HG02973 (cell line): ENCODE data around the gene CELF2.

Experiments
- ATAC-seq: cut with Tn5 transposase; IDR thresholded peaks from one replicate; pipeline ENCODE4 v1.9.1; 2021; ENCODE audit warnings: moderate library complexity; ENCODE audit not compliant: unreplicated experiment

Gene CELF2

DNA sequence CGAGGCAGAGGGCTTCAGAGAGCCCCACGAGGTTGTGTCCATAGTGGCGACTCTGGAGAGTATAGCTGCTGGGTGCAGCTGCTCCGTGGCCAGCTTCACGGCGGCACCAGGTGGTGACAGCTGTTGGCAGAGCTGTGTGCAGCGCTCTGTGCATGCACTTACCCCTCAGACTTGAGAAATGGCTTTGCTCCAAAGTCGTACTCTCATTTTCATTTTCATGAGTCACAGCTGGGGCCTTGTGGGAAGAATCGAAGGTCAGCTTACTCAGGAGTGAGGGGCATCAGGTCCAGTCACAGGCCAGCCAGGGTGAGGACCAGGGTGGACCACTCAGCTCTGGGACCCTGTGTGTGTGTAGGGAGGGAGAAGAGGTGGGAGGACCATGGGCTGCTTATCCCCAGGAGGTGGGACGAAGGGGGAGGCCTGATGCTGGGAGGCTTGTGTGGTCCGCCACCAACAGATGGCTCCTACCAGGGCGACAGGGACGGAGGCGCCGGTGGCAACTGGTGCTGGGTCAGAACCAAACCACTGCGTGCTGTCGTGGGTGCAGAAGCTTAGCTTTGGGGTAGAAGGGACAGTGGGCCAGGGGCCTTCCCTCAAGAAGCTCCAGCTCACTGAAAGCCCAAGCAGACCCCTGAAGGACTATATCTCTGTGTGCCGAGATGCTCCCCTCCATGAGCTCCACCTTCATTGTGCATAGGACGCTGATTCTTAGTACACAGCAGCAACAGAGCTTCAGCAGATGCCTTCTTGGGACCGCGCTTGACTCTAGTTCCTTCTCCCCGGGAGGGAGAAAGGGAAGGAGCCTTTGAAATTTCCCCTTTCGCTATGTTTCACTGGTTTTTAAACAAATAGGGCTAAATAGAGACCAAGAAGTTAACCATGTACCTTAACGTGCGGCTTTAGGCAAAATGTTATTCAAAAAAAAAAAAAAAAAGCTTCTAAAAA, 225.0 kb downstream of the CELF2 start:
- ATAC-seq: peak; percentile 56

DNA sequence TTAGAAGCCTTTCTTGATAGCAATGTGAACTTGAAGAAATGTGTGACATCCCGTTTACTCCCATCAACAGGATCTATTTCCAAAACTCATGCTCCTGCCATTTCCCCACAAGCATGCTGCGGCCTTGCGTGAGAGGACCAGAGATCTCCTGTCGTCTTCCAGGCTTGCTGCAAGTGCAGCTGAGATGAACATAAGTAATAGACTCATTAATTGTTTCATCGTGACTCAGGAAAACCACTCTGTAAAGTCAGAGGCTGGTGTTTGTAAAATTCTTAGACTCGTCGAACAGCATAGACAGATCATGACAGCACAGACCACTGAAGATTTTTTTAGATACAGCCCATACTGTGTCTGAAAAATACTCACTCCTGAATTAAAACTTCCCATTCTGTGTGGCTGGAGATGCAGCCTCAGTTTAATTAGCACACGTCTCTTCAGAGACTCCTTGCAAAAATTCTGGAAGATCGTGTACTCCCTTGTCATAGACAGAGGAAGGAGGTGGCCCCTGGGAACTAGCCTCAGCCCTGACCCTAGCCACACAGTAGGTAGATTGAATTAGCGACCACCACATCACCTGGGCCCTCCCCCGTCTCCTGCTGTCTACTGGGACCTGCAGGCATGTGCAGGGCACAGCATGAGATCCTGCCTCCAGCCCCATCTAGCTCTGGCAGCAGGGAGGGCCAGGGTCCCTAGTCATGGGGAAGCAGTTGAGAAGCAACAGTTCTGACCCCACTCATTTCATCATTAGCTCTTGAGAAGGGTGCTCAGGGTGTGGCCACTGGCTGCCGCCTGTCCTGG, 226.0 kb downstream of the CELF2 start:
- no peak for ATAC-seq

GRCh38 chr10:11245095-11245479, 227.4 kb downstream of the CELF2 start:
- peak; percentile 7 for ATAC-seq

GRCh38 chr10:11245510-11245909, 227.8 kb downstream of the CELF2 start:
- ATAC-seq: peak; percentile 53

DNA sequence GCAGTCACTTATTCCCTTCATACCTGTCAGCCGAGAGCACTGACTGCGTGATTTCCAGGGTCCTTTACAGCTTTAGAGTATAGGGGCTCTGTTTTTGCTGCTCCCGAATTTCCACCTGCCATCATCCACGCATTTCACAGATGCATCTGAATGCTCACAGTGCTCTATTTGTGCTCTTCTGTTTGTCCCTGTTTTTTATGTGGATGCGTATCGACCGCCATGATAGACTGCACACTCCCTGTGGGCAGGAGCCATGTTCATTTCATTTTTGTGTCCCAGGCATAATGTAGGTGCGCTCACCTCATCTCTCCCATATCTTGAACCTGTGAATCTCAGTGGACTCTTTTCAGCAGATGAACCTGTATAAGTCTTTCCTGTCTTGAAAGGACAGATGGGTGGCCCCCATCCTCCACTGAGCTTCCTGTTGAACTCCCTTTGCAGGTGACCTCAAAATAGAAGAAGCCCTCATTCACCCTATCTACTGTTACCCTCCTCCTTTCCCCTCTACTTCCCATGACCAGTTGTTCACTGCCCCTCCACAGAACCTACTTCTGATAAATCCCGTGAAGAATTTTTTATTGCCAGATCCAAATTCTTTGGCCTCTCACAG, 228.4 kb downstream of the CELF2 start:
- no peak for ATAC-seq

- ATAC-seq: no peak
Observed at GRCh38 chr10:11246752-11247467, 229.2 kb downstream of the CELF2 start.

DNA sequence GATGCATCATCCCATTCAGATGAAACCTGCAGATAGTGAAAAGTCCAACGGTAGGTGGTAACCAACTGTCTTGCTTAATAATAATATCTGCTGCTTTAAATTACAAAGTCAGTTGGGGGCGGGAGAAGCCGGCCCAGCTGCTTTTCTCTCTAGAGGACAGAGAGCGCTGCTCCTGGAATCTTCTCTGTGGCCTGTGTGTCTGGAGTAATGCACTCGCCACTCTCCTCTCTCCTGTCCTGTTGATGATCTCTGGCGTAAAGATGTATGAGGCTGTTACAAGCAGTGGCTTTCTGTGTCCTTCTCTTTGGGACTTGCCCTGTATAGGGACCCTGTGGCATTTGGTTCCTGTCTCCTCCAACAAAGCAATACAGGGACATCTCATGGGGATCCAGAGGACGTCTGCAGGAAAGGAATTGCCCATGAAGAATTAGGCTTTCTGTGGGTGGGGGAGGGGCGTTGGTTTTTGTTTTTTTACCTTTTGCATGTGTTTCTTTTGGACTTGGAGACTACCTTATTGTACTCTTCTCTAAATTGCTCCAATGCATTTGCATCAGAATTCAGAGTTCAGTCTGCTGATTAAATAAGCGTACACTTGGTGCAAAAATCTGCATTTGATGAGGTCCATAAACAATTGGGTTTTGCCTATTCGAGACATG, 231.6 kb downstream of the CELF2 start:
- ATAC-seq: no peak

- ATAC-seq: no peak
Observed at GRCh38 chr10:11249808-11250195, 232.1 kb downstream of the CELF2 start.

DNA sequence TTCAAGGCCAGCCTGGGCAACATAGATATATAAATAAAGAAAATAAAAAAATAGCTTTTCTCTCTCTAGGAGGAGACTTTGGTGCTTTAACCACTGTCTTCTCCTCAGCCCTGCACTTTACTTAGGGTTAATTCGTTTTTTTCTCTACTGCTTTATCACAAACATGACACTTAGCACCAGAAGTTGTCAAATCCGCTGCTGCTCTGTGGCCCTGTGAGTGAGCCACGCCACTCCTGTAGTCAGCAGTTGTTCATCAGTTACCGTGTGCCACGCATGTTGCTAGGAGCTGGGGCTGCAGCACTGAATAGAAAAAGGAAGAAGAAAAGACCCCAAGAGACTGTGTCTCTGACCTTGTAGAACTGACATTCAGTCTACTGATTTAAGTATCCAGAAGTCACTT, 232.6 kb downstream of the CELF2 start:
- no peak for ATAC-seq

GRCh38 chr10:11252887-11253286, 235.2 kb downstream of the CELF2 start:
- ATAC-seq: no peak

DNA sequence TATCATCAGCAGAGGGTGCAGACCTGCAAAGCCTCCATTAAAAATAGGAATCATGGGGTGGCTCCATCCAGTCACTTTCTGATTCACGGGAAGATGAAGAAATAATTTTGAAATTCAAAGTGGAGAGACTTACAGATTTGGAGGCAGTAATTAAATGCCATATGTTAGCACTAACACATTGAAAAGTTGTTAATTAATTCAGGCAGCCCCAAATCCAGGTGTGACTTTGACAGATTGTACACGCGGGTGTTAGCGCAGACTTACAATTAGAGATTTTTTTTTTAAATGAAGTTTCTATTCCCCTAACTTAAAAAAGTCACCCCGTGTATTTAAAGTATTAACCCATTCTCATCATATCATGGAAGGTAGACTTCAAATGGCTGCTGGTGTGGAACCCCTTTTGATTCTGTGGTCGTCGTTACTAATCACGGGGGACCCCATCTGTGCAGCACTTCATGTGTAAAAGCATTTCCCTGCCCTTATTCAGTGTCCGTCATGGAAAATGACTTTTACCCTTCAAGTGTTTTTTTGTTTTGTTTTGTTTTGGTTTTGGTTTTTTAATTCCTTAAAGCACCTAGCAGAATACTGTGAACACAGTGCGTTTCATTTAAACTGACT, 235.8 kb downstream of the CELF2 start:
- ATAC-seq: no peak

DNA sequence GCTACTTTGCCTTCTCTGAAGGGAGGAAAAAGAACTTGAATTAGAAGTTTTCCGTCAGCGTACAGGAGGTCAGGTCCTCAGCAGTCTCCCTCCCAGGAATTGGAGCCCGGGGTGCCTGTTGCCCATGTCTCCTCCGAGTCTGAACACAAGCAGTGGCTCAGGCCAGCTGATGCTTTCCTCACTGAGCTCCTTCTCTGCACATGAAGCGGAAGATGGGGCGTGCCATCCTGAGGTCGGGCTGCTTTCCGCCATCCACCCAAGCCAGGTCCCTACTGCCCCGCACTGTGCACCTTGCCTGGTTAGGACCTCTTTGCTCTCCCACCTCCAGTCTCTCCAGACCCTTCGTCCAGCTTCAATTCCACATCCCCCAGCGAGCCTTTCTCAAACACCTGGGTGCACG, 237.5 kb downstream of the CELF2 start:
- no peak for ATAC-seq

GRCh38 chr10:11255796-11256444, 238.2 kb downstream of the CELF2 start:
- ATAC-seq: no peak

DNA sequence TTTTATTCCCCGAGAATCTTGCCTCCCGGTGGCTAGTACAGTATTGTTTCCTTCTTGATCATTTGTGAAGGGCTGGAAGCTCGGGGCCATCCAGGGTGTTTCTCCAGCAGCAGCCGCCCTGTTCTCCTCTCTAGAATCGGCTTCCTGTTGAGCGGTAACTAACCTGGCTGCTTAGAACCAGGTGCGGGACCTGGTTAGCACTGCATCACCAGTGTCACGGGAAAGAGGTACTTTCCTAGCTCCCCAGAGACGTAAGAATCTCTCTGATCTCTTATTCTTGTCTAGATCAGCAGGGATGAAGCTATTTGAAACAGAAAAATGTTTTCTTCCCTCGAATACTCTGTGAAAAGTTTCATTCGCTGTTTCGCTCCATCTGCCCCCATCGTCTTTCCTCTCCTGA, 239.2 kb downstream of the CELF2 start:
- no peak for ATAC-seq

DNA sequence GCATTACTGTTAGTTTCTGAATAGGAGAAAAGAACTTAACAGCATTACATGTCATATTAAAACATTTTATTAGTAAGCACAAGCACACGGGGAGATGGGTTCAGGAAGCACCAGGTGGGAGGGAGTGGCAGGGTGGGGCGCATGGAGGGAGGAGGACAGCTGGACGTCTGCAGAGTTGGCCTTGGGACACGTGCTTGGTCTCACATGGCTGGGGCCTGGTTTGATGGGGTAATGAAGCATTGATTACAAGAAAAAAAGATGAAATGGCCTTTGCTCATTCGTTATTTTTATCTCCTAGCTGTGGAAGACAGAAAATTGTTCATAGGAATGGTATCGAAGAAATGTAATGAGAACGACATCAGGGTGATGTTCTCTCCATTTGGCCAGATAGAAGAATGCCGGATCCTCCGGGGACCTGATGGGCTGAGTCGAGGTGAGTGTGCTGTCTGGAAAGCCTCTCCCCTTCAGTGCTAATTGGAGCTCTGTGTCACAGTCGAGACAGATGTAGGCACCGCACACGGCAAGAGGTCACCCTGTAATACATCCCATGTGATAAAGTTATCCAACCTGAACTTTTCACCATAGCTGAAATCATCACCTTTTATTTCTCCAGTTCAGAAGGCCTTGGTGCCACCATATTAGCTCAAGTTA, 239.9 kb downstream of the CELF2 start:
- ATAC-seq: no peak

DNA sequence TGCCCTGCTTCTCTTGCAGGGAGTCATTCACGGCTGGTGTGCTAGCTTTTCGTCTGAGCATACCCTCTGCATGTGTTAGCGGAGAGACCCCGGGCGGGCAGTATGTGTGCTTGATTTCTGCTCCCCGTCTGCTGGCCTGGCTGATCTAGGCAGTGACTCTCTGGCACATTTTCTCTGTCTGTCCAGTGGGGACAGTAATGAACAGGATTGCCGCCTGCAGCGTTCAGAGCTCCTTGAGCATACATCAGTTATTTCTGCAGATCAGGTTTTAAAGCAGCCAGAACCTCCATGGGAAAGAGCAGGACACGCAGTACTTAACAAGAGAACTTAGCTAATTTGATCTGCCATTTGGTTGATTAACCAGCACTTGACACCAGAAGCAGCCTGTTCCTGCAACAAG, 242.5 kb downstream of the CELF2 start:
- no peak for ATAC-seq

- no peak for ATAC-seq
Observed at GRCh38 chr10:11261143-11261542, 243.5 kb downstream of the CELF2 start.

- ATAC-seq: no peak
Observed at GRCh38 chr10:11261687-11262493, 244.2 kb downstream of the CELF2 start.
